ENCODE measurements around the gene PHF11.

Gene PHF11

GRCh38 chr13:49497272-49497671 lies 1.5 kb downstream of the PHF11 start:
- no peak for DNase-seq (ENCODE audit: low read depth in 2 of 2, low spot score in 1 of 2)

GRCh38 chr13:49498206-49498605 lies 2.5 kb downstream of the PHF11 start:
- DNase-seq (ENCODE audit: low read depth in 2 of 2, low spot score in 1 of 2), result no peak

- no peak for DNase-seq (ENCODE audit: low read depth in 2 of 2, low spot score in 1 of 2)
Observed at GRCh38 chr13:49499889-49500660, 4.3 kb downstream of the PHF11 start.

- DNase-seq (ENCODE audit: low read depth in 2 of 2, low spot score in 1 of 2), result no peak
Observed at GRCh38 chr13:49502954-49503353, 7.2 kb downstream of the PHF11 start.

GRCh38 chr13:49503951-49504350 lies 8.2 kb downstream of the PHF11 start:
- no peak for DNase-seq (ENCODE audit: low read depth in 2 of 2, low spot score in 1 of 2)

- DNase-seq (ENCODE audit: low read depth in 2 of 2, low spot score in 1 of 2), result no peak
Observed at GRCh38 chr13:49512578-49512977, 16.8 kb downstream of the PHF11 start.

GRCh38 chr13:49516467-49516866 lies 20.7 kb downstream of the PHF11 start:
- DNase-seq (ENCODE audit: low read depth in 2 of 2, low spot score in 1 of 2), result no peak

- no peak for DNase-seq (ENCODE audit: low read depth in 2 of 2, low spot score in 1 of 2)
Observed at GRCh38 chr13:49517461-49517860, 21.7 kb downstream of the PHF11 start.

- DNase-seq (ENCODE audit: low read depth in 2 of 2, low spot score in 1 of 2), result no peak
Observed at GRCh38 chr13:49521224-49521623, 25.5 kb downstream of the PHF11 start.

GRCh38 chr13:49524740-49525501 lies 29.2 kb downstream of the PHF11 start:
- no peak for DNase-seq (ENCODE audit: low read depth in 2 of 2, low spot score in 1 of 2)

GRCh38 chr13:49527123-49527522 lies 31.4 kb downstream of the PHF11 start:
- DNase-seq (ENCODE audit: low read depth in 2 of 2, low spot score in 1 of 2), result no peak

GRCh38 chr13:49528161-49528560 lies 32.4 kb downstream of the PHF11 start:
- no peak for DNase-seq (ENCODE audit: low read depth in 2 of 2, low spot score in 1 of 2)

- DNase-seq (ENCODE audit: low read depth in 2 of 2, low spot score in 1 of 2), result no peak
Observed at GRCh38 chr13:49530457-49530856, 34.7 kb downstream of the PHF11 start.

GRCh38 chr13:49532593-49532992 lies 36.8 kb downstream of the PHF11 start:
- no peak for DNase-seq (ENCODE audit: low read depth in 2 of 2, low spot score in 1 of 2)

GRCh38 chr13:49533011-49533410 lies 37.3 kb downstream of the PHF11 start:
- no peak for DNase-seq (ENCODE audit: low read depth in 2 of 2, low spot score in 1 of 2)

GRCh38 chr13:49533591-49534269 lies 38.0 kb downstream of the PHF11 start:
- no peak for DNase-seq (ENCODE audit: low read depth in 2 of 2, low spot score in 1 of 2)

- no peak for DNase-seq (ENCODE audit: low read depth in 2 of 2, low spot score in 1 of 2)
Observed at GRCh38 chr13:49536144-49536873, 40.6 kb downstream of the PHF11 start.

- DNase-seq (ENCODE audit: low read depth in 2 of 2, low spot score in 1 of 2), result no peak
Observed at GRCh38 chr13:49538404-49538803, 42.7 kb downstream of the PHF11 start.

GRCh38 chr13:49539313-49539712 lies 43.6 kb downstream of the PHF11 start:
- DNase-seq (ENCODE audit: low read depth in 2 of 2, low spot score in 1 of 2), result no peak

GRCh38 chr13:49539746-49540145 lies 44.0 kb downstream of the PHF11 start:
- DNase-seq (ENCODE audit: low read depth in 2 of 2, low spot score in 1 of 2), result no peak

- DNase-seq (ENCODE audit: low read depth in 2 of 2, low spot score in 1 of 2), result no peak
Observed at GRCh38 chr13:49540552-49540951, 44.8 kb downstream of the PHF11 start.
